Left kidney (tissue), 2 donors: ENCODE data around the gene UGT2A3. TPM values are rescaled to one million over a fixed set of nuclear protein-coding genes. Genes with fewer than 3 reads are reported as not detected.

ENCODE experiments used
- DNase-seq: peaks from one replicate; pipeline ENCODE4 v3.0.0-alpha.2; 2013
- polyA plus RNA-seq: library from polyadenylated mRNA; unstranded; fragments of 120-200 nt; gene quantifications from one replicate; pipeline ENCODE4 v1.2.1, GENCODE V29; 2013; ENCODE audit not compliant: insufficient read length

Gene UGT2A3
- polyA plus RNA-seq, 1 donor: 63.1 TPM

DNA sequence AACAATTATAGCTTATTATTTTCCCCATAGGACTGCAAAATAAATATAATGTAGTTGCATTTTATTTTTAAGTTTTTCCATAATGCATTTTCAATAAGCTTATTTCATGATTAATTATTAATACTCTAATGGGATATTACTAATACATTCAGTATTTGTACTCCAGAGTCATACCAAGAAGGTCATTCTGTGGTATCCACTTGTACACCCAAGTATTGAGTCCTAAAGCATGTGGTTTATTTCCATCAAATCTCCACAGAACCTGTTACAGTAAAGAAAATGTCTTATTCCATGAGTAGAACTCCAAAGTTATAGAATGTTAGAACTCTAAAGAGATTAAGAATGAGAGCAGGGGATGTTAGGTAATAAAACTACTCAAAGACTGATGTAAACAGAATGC lies 30.6 kb downstream of the UGT2A3 start:
- no peak for DNase-seq

GRCh38 chr4:68917016-68917415 lies 34.6 kb downstream of the UGT2A3 start:
- DNase-seq: no peak

DNA sequence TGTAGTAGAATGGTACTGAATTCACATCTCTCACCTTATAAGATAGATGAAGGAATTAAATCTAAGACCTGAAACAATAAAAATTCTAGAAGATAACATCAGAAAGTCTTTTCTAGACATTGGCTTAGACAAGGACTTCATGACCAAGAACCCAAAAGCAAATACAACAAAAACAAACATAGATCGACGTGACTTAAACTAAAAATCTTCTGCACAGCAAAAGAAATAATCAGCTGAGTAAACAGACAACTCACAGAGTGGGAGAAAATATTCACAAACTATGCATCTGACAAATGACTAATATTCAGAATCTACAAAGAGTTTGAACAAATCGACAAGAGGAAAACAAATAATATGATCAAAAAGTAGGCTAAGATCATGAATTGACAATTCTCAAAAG lies 38.8 kb downstream of the UGT2A3 start:
- no peak for DNase-seq

DNA sequence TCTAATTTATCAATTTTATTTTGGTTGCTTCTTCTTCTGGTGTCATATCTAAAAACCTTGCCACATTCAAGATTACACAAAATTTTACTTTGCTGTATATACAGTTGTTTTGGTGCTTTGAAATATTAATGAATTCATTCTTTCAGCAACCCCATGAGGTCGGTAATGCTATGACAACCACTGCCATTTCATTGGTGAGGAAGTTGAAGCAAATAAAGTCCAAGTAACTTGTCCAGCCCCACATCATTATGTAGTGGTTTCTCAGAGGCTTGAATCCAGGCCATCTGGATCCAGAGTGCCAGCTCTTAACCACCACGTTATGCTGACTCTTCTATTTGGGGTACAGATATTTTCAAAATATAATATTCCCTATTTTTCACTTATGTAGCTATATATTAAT lies 42.2 kb downstream of the UGT2A3 start:
- no peak for DNase-seq

DNA sequence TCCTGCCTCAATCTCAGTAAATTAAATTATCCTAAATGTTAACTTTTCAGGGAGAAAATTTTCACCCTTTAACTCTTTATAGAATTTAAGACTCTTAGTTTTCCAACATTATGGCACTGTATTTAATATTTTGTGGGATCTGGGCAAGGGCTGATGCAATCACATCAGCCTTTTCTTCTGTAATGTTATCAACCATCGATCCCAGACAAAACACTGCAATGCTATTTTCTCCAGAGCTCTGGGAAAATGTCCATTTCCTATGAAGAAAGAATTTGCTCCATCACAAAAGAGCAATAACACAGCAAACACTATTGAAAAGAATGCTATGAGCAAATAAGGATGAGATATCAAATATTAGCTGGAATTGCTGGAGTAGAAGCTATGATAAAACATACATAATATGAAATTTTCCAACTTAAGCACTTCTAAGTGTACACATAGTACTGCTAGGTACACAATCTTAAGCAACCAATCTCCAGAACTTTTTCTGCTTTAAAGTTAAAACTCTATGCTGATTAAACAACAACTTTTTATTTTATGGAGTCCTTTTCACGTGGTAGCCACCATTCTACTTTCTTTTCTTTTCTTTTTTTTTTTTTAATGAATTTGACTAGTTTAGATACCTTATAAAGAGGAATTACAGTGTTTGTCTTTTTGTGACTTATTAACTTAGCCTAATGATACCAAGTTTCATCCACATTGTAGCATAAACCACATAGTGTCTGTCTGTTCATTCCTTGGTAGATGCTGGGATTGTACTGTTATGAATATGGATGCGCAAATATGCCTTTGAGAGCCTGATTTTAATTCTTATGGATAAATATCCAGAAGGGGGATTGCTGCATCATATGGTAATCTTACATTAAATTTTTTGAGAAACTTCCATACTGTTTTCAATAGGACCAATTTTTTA lies 43.6 kb downstream of the UGT2A3 start:
- no peak for DNase-seq

DNA sequence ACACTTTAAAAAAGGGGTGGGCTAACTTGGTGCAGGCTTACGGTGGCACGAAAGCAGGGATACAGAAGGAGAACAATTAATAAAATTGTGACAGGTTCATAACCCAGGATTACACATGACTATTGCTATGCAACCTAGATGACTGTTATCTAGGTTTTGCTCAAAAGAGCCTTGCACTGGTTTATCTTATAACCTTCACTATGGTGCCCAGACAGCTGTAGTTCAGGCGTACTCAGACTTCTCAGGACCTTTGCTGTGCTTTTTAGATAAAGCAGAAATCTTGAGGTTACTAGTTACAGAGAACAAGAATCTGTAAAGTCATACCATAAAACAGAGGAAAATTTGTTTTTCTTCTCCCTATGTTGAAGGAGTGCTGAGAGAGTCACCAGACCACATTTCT lies 44.4 kb downstream of the UGT2A3 start:
- DNase-seq: no peak

GRCh38 chr4:68906780-68907137 lies 44.8 kb downstream of the UGT2A3 start:
- DNase-seq: no peak

GRCh38 chr4:68905939-68906779 lies 45.4 kb downstream of the UGT2A3 start:
- peak; percentile 71 for DNase-seq

DNA sequence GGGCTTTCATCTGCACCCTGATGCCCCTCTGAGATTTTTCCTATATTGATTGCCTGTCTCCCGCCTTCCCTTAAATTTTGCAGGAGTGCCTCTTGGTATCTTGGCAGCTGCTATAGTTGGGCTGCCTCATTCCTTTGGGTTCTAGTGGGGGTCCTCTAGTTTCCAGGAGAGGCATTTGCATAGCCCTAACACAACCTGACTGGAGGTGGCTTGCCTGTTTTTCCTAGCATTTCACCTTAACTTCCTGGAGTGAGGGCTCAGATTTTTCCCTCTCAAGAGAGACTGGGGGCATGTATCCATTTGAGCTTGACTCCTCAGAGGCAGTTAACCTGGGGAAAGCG lies 46.0 kb downstream of the UGT2A3 start:
- DNase-seq: no peak

- DNase-seq: peak; percentile 7
These were observed 46.8 kb downstream of the UGT2A3 start for GRCh38 chr4:68904786-68905185.

GRCh38 chr4:68896749-68897148 lies 54.9 kb downstream of the UGT2A3 start:
- no peak for DNase-seq

GRCh38 chr4:68895561-68896198 lies 55.9 kb downstream of the UGT2A3 start:
- DNase-seq: no peak

DNA sequence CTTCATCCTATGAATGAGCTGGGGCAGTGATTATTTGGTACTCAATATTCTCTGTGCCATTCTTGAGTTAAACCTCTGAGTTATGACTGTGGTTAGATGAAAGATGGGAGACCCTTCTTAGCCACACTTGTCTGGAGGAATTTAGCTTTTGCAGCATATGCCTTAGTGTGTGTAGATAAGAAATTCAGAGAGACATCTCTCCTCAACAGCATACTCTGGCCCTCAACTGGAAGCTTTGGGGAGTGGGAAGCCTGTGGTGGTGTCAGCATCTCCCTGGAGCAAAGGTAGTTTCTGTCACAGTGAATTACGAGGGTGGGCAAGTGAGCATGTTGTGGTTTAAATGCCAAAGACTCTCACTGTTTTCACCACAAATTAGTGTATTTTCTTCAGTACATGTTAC lies 58.7 kb downstream of the UGT2A3 start:
- DNase-seq: no peak

DNA sequence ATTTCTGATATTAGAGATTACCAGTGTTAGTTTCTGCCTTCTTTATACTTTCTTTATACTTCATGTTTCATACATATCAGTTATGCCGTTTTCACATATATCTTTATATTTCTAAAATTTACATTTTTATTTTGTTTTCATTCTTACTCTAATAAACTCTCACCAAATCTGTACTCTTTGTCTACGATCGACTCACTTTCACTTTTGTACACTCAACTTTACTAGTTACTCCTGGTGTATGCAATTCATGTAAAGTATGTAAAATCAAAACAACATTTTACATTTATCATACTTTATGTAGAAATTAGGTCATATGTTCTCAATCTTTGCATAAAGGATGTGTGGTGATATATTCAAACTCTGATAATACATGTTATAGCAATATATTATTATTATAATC lies 59.9 kb downstream of the UGT2A3 start:
- DNase-seq: no peak

- no peak for DNase-seq
These were observed 66.1 kb downstream of the UGT2A3 start for GRCh38 chr4:68885545-68885944.

DNA sequence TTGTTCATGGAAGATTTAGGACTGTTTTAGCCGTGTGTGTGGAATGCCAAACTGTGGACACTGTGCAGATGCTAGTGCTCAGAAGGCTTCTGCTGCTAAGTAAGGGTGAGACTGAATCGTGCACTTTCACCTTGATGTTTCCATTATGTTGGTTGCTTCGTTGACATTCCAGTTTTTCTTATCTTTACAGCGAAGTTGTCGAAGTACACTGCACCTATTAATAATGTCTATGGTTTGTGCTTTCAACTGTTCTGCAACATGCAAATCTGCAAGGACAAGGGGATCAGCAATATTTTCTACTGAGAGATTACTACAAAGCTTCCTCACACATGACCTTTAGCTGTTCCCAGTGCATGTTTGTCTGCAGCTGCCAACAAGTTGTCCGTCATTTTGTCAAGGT lies 67.7 kb downstream of the UGT2A3 start:
- DNase-seq: no peak

Other genes starting within 250 kb of the UGT2A3 start
- not detected for gene UGT2B10, start 135.8 kb downstream of the UGT2A3 start, polyA plus RNA-seq
- 74.6 TPM for gene UGT2B7, start 144.7 kb upstream of the UGT2A3 start, polyA plus RNA-seq